Neural progenitor cell (in vitro differentiated cells): ENCODE measurements around the gene THAP4.

Experiments used
- EZH2 ChIP-seq: fragments of 200-600 bp; sonication (generic); IDR thresholded peaks from 2 replicates; pipeline ENCODE4 v1.6.1; 2017; ENCODE audit warnings: antibody characterized with exemption, mild to moderate bottlenecking, moderate library complexity
- EZH2phosphoT487 ChIP-seq: fragments of 200-600 bp; sonication (generic); IDR thresholded peaks from 2 replicates; pipeline ENCODE4 v1.6.1; 2017; ENCODE audit warnings: antibody characterized with exemption
- TF ChIP-seq, protein P1 (sequence below): fragments of 200-600 bp; sonication (generic); IDR thresholded peaks from 2 replicates; pipeline ENCODE4 v1.5.1; 2017; ENCODE audit warnings: antibody characterized with exemption, mild to moderate bottlenecking

GRCh38 chr2:241592126-241592845, 44.7 kb downstream of the THAP4 start:
- TF ChIP-seq, protein P1, sequence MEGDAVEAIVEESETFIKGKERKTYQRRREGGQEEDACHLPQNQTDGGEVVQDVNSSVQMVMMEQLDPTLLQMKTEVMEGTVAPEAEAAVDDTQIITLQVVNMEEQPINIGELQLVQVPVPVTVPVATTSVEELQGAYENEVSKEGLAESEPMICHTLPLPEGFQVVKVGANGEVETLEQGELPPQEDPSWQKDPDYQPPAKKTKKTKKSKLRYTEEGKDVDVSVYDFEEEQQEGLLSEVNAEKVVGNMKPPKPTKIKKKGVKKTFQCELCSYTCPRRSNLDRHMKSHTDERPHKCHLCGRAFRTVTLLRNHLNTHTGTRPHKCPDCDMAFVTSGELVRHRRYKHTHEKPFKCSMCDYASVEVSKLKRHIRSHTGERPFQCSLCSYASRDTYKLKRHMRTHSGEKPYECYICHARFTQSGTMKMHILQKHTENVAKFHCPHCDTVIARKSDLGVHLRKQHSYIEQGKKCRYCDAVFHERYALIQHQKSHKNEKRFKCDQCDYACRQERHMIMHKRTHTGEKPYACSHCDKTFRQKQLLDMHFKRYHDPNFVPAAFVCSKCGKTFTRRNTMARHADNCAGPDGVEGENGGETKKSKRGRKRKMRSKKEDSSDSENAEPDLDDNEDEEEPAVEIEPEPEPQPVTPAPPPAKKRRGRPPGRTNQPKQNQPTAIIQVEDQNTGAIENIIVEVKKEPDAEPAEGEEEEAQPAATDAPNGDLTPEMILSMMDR = no peak
- no peak for TF ChIP-seq EZH2phosphoT487
- no peak for TF ChIP-seq EZH2
